Kidney epithelial cell (primary cell): Measurements from ENCODE around the gene RUNX1. TPM values are rescaled to one million over a fixed set of nuclear protein-coding genes. Genes with fewer than 3 reads are reported as not detected.

Experiments
- DNase-seq: peaks from one replicate; pipeline ENCODE4 v3.0.0-alpha.2; 2010; ENCODE audit warnings: low read depth
- H3K27me3 ChIP-seq: 2 replicates; pipeline ENCODE4 v1.6.0; 2011; ENCODE audit warnings: low read length; ENCODE audit not compliant: control insufficient read depth, insufficient read depth
- H3K36me3 ChIP-seq: 2 replicates; pipeline ENCODE4 v1.5.1; 2011; ENCODE audit warnings: low read length; ENCODE audit not compliant: control insufficient read depth, insufficient read depth
- H3K4me3 ChIP-seq: 2 replicates; pipeline ENCODE4 v1.5.1; 2011; ENCODE audit warnings: low read depth, mild to moderate bottlenecking, control low read depth, low read length
- total RNA-seq: library from RNA; depleted of rRNA; stranded (reverse); fragments of >200 nt; gene quantifications from 2 replicates; pipeline ENCODE4 v1.2.3, GENCODE V29; 2015
- TF ChIP-seq, protein P1 (sequence below): IDR thresholded peaks from 2 replicates; pipeline ENCODE4 v1.5.1; 2011; ENCODE audit warnings: mild to moderate bottlenecking, moderate library complexity, low read length, control low read depth, inconsistent platforms; ENCODE audit not compliant: insufficient read depth, poor library complexity, severe bottlenecking

The RUNX1 gene
- total RNA-seq, 1 donor from 2014 or later, result 43.0 TPM

DNA sequence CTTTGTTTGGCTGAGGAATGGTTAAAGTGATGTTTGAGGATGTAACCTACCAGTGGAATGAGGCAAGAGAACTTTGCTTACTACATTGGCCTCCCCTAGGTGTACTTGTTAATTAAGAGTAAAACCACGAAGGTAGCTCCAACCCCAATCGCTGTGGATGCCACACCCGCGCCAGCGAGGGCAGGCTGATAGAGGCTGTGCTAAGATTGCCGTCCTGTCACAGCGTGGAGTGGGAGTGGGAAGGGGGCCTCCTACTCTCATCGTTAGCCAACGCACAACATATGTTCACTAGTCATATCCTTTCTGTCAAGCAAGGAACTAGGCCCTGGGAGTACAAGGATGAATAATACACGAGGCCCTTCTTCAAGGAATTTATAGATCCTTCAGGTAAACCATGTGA lies 99.6 kb downstream of the RUNX1 start:
- no peak overlapping the region for H3K4me3 ChIP-seq
- TF ChIP-seq, protein P1, sequence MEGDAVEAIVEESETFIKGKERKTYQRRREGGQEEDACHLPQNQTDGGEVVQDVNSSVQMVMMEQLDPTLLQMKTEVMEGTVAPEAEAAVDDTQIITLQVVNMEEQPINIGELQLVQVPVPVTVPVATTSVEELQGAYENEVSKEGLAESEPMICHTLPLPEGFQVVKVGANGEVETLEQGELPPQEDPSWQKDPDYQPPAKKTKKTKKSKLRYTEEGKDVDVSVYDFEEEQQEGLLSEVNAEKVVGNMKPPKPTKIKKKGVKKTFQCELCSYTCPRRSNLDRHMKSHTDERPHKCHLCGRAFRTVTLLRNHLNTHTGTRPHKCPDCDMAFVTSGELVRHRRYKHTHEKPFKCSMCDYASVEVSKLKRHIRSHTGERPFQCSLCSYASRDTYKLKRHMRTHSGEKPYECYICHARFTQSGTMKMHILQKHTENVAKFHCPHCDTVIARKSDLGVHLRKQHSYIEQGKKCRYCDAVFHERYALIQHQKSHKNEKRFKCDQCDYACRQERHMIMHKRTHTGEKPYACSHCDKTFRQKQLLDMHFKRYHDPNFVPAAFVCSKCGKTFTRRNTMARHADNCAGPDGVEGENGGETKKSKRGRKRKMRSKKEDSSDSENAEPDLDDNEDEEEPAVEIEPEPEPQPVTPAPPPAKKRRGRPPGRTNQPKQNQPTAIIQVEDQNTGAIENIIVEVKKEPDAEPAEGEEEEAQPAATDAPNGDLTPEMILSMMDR, result no peak
- H3K36me3 ChIP-seq, result peaks cover 1% of the 10 kb centered on the region
- no peak for DNase-seq
- no peaks in the 10 kb centered on the region for H3K27me3 ChIP-seq

GRCh38 chr21:34949030-34949429 lies 100.1 kb downstream of the RUNX1 start:
- Histone ChIP-seq H3K27me3 (no peaks in the 10 kb centered on the region), H3K4me3 (no peak overlapping the region), H3K36me3 (peaks cover 1% of the 10 kb centered on the region)
- no peak for DNase-seq
- TF ChIP-seq, protein P1, result no peak

DNA sequence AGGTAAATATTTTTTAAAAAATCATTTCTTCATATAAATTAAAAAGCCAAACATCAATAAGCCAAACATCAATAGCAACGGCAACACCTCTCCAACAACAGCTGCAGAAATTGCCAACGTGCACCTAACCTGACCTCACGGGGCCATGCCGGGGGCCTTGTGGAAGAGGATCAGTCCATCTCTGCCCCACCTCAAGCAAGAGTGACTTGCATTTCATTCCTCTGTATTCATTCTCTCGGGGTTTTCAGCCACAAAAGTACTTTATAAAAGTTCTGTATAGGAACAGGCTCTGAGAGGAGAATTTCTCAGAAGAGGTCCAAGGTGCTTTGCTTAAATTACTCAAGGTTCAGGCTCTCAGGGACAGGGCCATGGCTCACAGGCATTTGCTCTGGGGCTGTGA lies 100.9 kb downstream of the RUNX1 start:
- Histone ChIP-seq H3K36me3 (peaks cover 1% of the 10 kb centered on the region), H3K27me3 (no peaks in the 10 kb centered on the region), H3K4me3 (no peak overlapping the region)
- DNase-seq, result no peak
- TF ChIP-seq, protein P1, result no peak

DNA sequence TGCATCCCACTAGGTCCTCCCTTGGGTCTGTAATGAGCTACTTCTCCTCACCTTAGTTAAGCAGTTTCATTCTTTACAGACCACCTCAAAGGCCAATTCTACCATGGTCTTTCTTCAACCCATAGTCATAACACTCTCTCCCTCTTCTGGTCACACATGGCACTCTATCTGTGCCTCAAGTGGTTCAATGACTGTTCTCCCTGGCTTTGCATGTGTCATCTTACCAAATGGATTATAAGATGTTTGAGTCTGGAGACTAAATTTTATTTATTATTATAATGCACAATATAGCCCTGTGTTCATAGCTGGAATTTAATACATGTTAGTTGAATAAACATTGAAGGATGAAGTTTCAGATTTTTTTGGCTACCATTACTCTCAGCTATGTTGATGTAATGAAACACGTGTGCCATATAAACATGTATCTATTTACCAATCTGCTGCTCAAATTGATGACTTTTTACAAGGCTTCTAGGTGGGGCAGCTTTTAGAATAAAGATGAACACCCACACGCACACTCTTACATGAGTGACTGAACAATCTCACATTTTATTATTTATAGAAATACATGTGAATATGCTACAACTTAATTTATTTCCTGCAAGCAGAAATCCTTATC lies 102.1 kb downstream of the RUNX1 start:
- no peak for DNase-seq
- H3K36me3 ChIP-seq, result peaks cover 1% of the 10 kb centered on the region
- no peak overlapping the region for H3K4me3 ChIP-seq
- TF ChIP-seq, protein P1, result no peak
- H3K27me3 ChIP-seq, result no peaks in the 10 kb centered on the region

- no peaks in the 10 kb centered on the region for H3K27me3 ChIP-seq
- DNase-seq, result no peak
- TF ChIP-seq, protein P1, result no peak
- H3K4me3 ChIP-seq, result no peak overlapping the region
- peaks cover 1% of the 10 kb centered on the region for H3K36me3 ChIP-seq
Measured at GRCh38 chr21:34946385-34946840, 102.7 kb downstream of the RUNX1 start.

- no peak overlapping the region for H3K4me3 ChIP-seq
Measured at GRCh38 chr21:34945288-34945687, 103.8 kb downstream of the RUNX1 start.

More at GRCh38 chr21:34945288-34945687, 103.8 kb downstream of the RUNX1 start:
- DNase-seq, result no peak
- TF ChIP-seq, protein P1, result no peak
- no peaks in the 10 kb centered on the region for H3K27me3 ChIP-seq
- peaks cover 1% of the 10 kb centered on the region for H3K36me3 ChIP-seq
